Trophoblast cell (in vitro differentiated cells and primary cell): ENCODE data around the gene POM121C.
A peak's percentile ranks its signal among the peaks of the same experiment; 100 is the strongest.
"Not testable (repeated sequence)": the region's sequence is repeated elsewhere in the genome, so short reads cannot be mapped to it uniquely, and the experiment has no call there.

Experiments used
- DNase-seq, 2 donors: peaks; one replicate each; pipeline ENCODE4 v3.0.0-alpha.2; 2016
- H2AFZ ChIP-seq: 2 replicates; pipeline ENCODE4 v1.6.1; 2013; ENCODE audit warnings: low read length, moderate library complexity, mild to moderate bottlenecking; ENCODE audit not compliant: insufficient read depth, poor library complexity
- H2AK5ac ChIP-seq: 2 replicates; pipeline ENCODE4 v1.6.1; 2013; ENCODE audit warnings: mild to moderate bottlenecking, low read length
- H2BK120ac ChIP-seq: 2 replicates; pipeline ENCODE4 v1.6.1; 2013; ENCODE audit warnings: low read length, mild to moderate bottlenecking, moderate library complexity; ENCODE audit not compliant: insufficient read depth, poor library complexity
- H2BK12ac ChIP-seq: 2 replicates; pipeline ENCODE4 v1.6.1; 2013; ENCODE audit warnings: mild to moderate bottlenecking, low read length, moderate library complexity
- H2BK5ac ChIP-seq: 2 replicates; pipeline ENCODE4 v1.6.1; 2013; ENCODE audit warnings: low read length, low read depth, moderate library complexity, mild to moderate bottlenecking; ENCODE audit not compliant: poor library complexity
- H3K14ac ChIP-seq: 2 replicates; pipeline ENCODE4 v1.6.1; 2013; ENCODE audit warnings: mild to moderate bottlenecking, low read length
- H3K18ac ChIP-seq: 2 replicates; pipeline ENCODE4 v1.6.1; 2013; ENCODE audit warnings: mild to moderate bottlenecking, low read length
- H3K23ac ChIP-seq: 2 replicates; pipeline ENCODE4 v1.6.1; 2013; ENCODE audit warnings: low read length
- H3K27ac ChIP-seq: 2 replicates; pipeline ENCODE4 v1.5.1; 2013; ENCODE audit warnings: low read depth, mild to moderate bottlenecking, inconsistent platforms, low read length, moderate library complexity
- H3K27me3 ChIP-seq: 2 replicates; pipeline ENCODE4 v1.6.1; 2013; ENCODE audit warnings: inconsistent platforms, mild to moderate bottlenecking, low read length, moderate library complexity; ENCODE audit not compliant: insufficient read depth
- H3K36me3 ChIP-seq, 2 experiments: 1 replicate in 1 of 2; 2 replicates in 1 of 2; pipeline ENCODE4 v1.6.1; 2013; ENCODE audit warnings: low read length in 2 of 2, mild to moderate bottlenecking in 2 of 2, moderate library complexity in 1 of 2; ENCODE audit not compliant: insufficient read depth in 2 of 2, control insufficient read depth in 1 of 2
- H3K4ac ChIP-seq: 2 replicates; pipeline ENCODE4 v1.6.1; 2013; ENCODE audit warnings: low read depth, mild to moderate bottlenecking, low read length, moderate library complexity
- H3K4me1 ChIP-seq, 2 experiments: 1 replicate in 1 of 2; 2 replicates in 1 of 2; pipeline ENCODE4 v1.6.1; 2013; ENCODE audit warnings: low read length in 2 of 2, mild to moderate bottlenecking in 2 of 2, moderate library complexity in 1 of 2; ENCODE audit not compliant: insufficient read depth in 2 of 2, control insufficient read depth in 1 of 2
- H3K4me2 ChIP-seq: 2 replicates; pipeline ENCODE4 v1.6.1; 2013; ENCODE audit warnings: inconsistent platforms, mild to moderate bottlenecking, low read length, moderate library complexity
- H3K4me3 ChIP-seq: 2 replicates; pipeline ENCODE4 v1.5.1; 2013; ENCODE audit warnings: mild to moderate bottlenecking, low read depth, low read length, inconsistent platforms
- H3K79me1 ChIP-seq: one replicate; pipeline ENCODE4 v1.6.1; 2013; ENCODE audit warnings: low read length
- H3K79me2 ChIP-seq: 2 replicates; pipeline ENCODE4 v1.6.1; 2013; ENCODE audit warnings: low read length, mild to moderate bottlenecking; ENCODE audit not compliant: control insufficient read depth, insufficient read depth, poor library complexity
- H3K9ac ChIP-seq: 2 replicates; pipeline ENCODE4 v1.6.1; 2013; ENCODE audit warnings: mild to moderate bottlenecking, low read length
- H3K9me3 ChIP-seq: 2 replicates; pipeline ENCODE4 v1.6.1; 2013; ENCODE audit warnings: low read depth, mild to moderate bottlenecking, control low read depth, inconsistent platforms, low read length; ENCODE audit not compliant: insufficient read depth
- H4K12ac ChIP-seq: 2 replicates; pipeline ENCODE4 v1.6.1; 2013; ENCODE audit warnings: low read depth, mild to moderate bottlenecking, low read length, moderate library complexity
- H4K8ac ChIP-seq: 2 replicates; pipeline ENCODE4 v1.6.1; 2013; ENCODE audit warnings: low read depth, mild to moderate bottlenecking, low read length, moderate library complexity
- H4K91ac ChIP-seq: one replicate; pipeline ENCODE4 v1.6.1; 2013; ENCODE audit warnings: low read depth, mild to moderate bottlenecking, low read length, moderate library complexity
- WGBS: extraction: QIAGEN DNeasy Blood & Tissue Kit; methylation state at CpG from one replicate; pipeline ENCODE4 v1.1.7; 2013; ENCODE audit warnings: missing lambda C conversion rate; ENCODE audit not compliant: insufficient read length, insufficient coverage; ENCODE audit errors: extremely low coverage; 5-methylcytosine and 5-hydroxymethylcytosine counted together

POM121C gene

GRCh38 chr7:75531359-75531821 is 45.3 kb upstream of the POM121C start:
- Histone ChIP-seq H3K14ac (no peak overlapping the region), H3K18ac (no peak overlapping the region), H3K9ac (no peak overlapping the region), H3K4me3 (no peak overlapping the region), H3K4me2 (no peak overlapping the region), H4K91ac (no peak overlapping the region), H3K9me3 (no peaks in the 10 kb centered on the region), H3K27me3 (no peaks in the 10 kb centered on the region), H2BK120ac (no peak overlapping the region), H2BK12ac (no peak overlapping the region), H4K12ac (no peak overlapping the region), H4K8ac (no peak overlapping the region), H2AK5ac (no peak overlapping the region), H2BK5ac (no peak overlapping the region), H3K23ac (no peak overlapping the region), H3K27ac (no peak overlapping the region), H3K4me1 (peaks cover 3 to 13% of the 10 kb centered on the region in 2 experiments), H2AFZ (no peak overlapping the region), H3K79me2 (peaks cover 10% of the 10 kb centered on the region), H3K79me1 (peaks cover 7% of the 10 kb centered on the region), H3K36me3 (peaks cover 2 to 4% of the 10 kb centered on the region in 2 experiments), H3K4ac (no peak overlapping the region)
- DNase-seq, result peak; percentile 53 to 65
- no CpG with 5 or more reads among the region's 6 CpGs for WGBS

DNA sequence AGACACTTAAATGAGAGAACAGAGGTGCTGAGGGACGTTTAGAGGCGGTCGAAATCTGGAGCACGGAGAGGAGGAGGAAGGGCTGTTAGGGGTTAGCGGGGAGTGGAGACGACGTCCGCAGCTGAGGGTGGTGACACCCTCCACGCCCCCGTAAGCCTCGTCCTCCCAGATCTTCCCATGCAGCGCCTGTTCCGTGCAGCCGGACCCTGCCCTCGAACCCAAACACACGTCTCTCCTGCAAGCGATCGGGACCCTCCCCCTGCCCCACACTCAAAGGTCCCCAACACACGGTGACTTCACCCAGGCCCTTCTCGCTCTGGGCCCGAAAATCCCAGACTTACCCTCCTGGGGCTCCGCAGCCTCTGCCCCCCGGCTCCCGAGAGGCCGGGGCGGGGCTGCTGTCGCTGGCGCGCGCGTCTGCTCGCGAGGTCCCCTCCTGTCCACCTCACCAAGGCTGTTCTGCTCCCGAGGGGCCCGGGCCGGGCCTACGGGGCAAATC is 41.2 kb upstream of the POM121C start:
- not testable (repeated sequence) for H3K27me3 ChIP-seq, H2BK12ac ChIP-seq, DNase-seq, H3K23ac ChIP-seq, H3K79me1 ChIP-seq, H3K9me3 ChIP-seq
- Histone ChIP-seq H3K9ac (peak overlapping the region; percentile 94), H3K4ac (peak overlapping the region; percentile 90), H3K36me3 (peaks cover 14 to 18% of the 10 kb centered on the region in 2 experiments), H4K12ac (peak overlapping the region; percentile 74), H2AFZ (peak overlapping the region; percentile 90), H3K27ac (peak overlapping the region; percentile 78), H3K4me2 (peak overlapping the region; percentile 67), H3K79me2 (peaks cover 10% of the 10 kb centered on the region), H2AK5ac (peak overlapping the region; percentile 76), H4K91ac (peak overlapping the region; percentile 87), H3K14ac (peak overlapping the region; percentile 92), H4K8ac (peak overlapping the region; percentile 96), H3K18ac (peak overlapping the region; percentile 89), H3K4me1 (peaks cover 3 to 13% of the 10 kb centered on the region in 2 experiments), H2BK5ac (peak overlapping the region; percentile 49), H2BK120ac (peak overlapping the region; percentile 65), H3K4me3 (peak overlapping the region; percentile 97)
- WGBS, result no CpG with 5 or more reads among the region's 37 CpGs

DNA sequence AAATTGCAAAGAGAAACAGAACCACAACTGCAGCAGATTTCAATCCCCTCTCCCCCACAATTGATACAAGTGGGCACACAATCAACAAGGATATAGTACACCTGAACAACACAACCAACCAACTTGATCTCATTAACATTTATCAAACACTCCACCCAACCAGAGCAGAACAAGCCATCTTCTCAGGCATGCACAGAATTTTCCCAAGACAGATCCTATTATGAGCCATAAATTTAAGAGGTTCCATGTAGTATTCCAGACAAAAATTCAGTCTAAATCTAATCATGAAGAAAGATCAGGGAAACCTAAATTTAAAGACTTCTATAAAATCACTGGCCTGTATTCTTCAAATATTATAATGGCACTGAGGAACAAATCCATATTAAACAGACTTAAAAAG is 35.6 kb upstream of the POM121C start:
- not testable (repeated sequence) for H3K14ac ChIP-seq, H3K79me1 ChIP-seq, H3K9ac ChIP-seq, H2BK5ac ChIP-seq, H2BK12ac ChIP-seq, H3K27ac ChIP-seq, H3K4me3 ChIP-seq, H3K23ac ChIP-seq, H3K27me3 ChIP-seq, H2AFZ ChIP-seq, H3K4ac ChIP-seq, H3K18ac ChIP-seq, H2AK5ac ChIP-seq, DNase-seq, H3K79me2 ChIP-seq, H3K4me2 ChIP-seq, H2BK120ac ChIP-seq, H3K9me3 ChIP-seq, H4K12ac ChIP-seq, H4K8ac ChIP-seq, H3K4me1 ChIP-seq, H4K91ac ChIP-seq
- peaks cover 17 to 18% of the 10 kb centered on the region in 2 experiments for H3K36me3 ChIP-seq

GRCh38 chr7:75518842-75519241 is 32.7 kb upstream of the POM121C start:
- H3K18ac ChIP-seq, H2AFZ ChIP-seq, H3K23ac ChIP-seq, H3K79me2 ChIP-seq, H2BK5ac ChIP-seq, H3K27ac ChIP-seq, H2BK12ac ChIP-seq, H3K4me3 ChIP-seq, H3K14ac ChIP-seq, H3K9me3 ChIP-seq, H3K4ac ChIP-seq, H2BK120ac ChIP-seq, H4K8ac ChIP-seq, H4K91ac ChIP-seq, H3K79me1 ChIP-seq, DNase-seq, H2AK5ac ChIP-seq, H3K4me1 ChIP-seq, H3K4me2 ChIP-seq, H3K9ac ChIP-seq, H3K27me3 ChIP-seq, H4K12ac ChIP-seq: not testable (repeated sequence)
- H3K36me3 ChIP-seq, result peaks cover 8 to 11% of the 10 kb centered on the region in 2 experiments
- no CpG with 5 or more reads among the region's 2 CpGs for WGBS
